H1 (cell line): Measurements from ENCODE around the gene BCAS1. TPM values are rescaled to one million over a fixed set of nuclear protein-coding genes. Genes with fewer than 3 reads are reported as not detected.

Source experiments
- CTCF ChIA-PET: fragments of 300-600 bp; sonication (Branson Sonifier 250); formaldehyde crosslinking; loops from one replicate; lab custom pipeline; 2021; ENCODE audit not compliant: partially characterized antibody; lab: Charles Lee
- POLR2A ChIA-PET: fragments of 300-600 bp; sonication (Branson Sonifier 250); formaldehyde crosslinking; loops from one replicate; lab custom pipeline; 2021; ENCODE audit warnings: inconsistent platforms; ENCODE audit not compliant: partially characterized antibody; lab: Charles Lee
- DNase-seq, 2 experiments: peaks; one replicate each; pipeline versions ENCODE4 v3.0.0 to v3.0.0-alpha.2; 2010 to 2022; ENCODE audit warnings: low spot score in 2 of 2, low read depth in 1 of 2, mixed read lengths in 1 of 2
- FAIRE-seq: peaks from 2 replicates; lab custom pipeline; 2011; peaks lifted over from hg19 to GRCh38; lab: Jason Lieb, UNC
- H2AFZ ChIP-seq: 2 replicates; pipeline ENCODE4 v1.8.1; 2012; ENCODE audit warnings: low read length, inconsistent platforms
- H2AK5ac ChIP-seq: 2 replicates; pipeline ENCODE4 v1.6.1; 2013; ENCODE audit warnings: low read depth, low read length
- H2BK120ac ChIP-seq: replicated peaks from 2 replicates; pipeline ENCODE3; 2013; ENCODE audit warnings: low read depth, low read length, inconsistent platforms
- H2BK12ac ChIP-seq: 2 replicates; pipeline ENCODE4 v1.6.1; 2013; ENCODE audit warnings: low read depth, low read length
- H2BK15ac ChIP-seq: 2 replicates; pipeline ENCODE4 v1.6.1; 2013; ENCODE audit warnings: low read length
- H2BK20ac ChIP-seq: 2 replicates; pipeline ENCODE4 v1.6.1; 2013; ENCODE audit warnings: low read length
- H2BK5ac ChIP-seq: 2 replicates; pipeline ENCODE4 v1.6.1; 2013; ENCODE audit warnings: low read depth, low read length
- H3K14ac ChIP-seq: 2 replicates; pipeline ENCODE4 v1.6.1; 2013; ENCODE audit warnings: inconsistent platforms; ENCODE audit not compliant: insufficient read length
- H3K18ac ChIP-seq: 2 replicates; pipeline ENCODE4 v1.6.1; 2013; ENCODE audit warnings: low read length; ENCODE audit errors: extremely low read depth
- H3K23ac ChIP-seq: 2 replicates; pipeline ENCODE4 v1.6.1; 2013; ENCODE audit warnings: inconsistent platforms; ENCODE audit not compliant: insufficient read length
- H3K23me2 ChIP-seq: 2 replicates; pipeline ENCODE4 v1.6.1; 2013; ENCODE audit warnings: low read depth, low read length
- H3K27ac ChIP-seq: 2 replicates; pipeline ENCODE4 v1.6.1; 2011; ENCODE audit warnings: low read depth, low read length, inconsistent platforms
- H3K27me3 ChIP-seq, 4 experiments: replicated peaks in 1 of 4; 1 replicate in 1 of 4; 2 replicates in 3 of 4; pipeline versions ENCODE4 v1.6.1 to v1.8.1; 2011 to 2013; ENCODE audit warnings: low read length in 3 of 4, mild to moderate bottlenecking in 3 of 4, inconsistent platforms in 2 of 4, mixed read lengths in 2 of 4, moderate library complexity in 1 of 4; ENCODE audit not compliant: control insufficient read depth in 3 of 4, insufficient read depth in 3 of 4; ENCODE audit errors: extremely low read depth in 1 of 4
- H3K36me3 ChIP-seq, 4 experiments: 2 replicates each; pipeline versions ENCODE4 v1.6.1 to v1.8.1; 2011 to 2013; ENCODE audit warnings: mild to moderate bottlenecking in 4 of 4, low read length in 3 of 4, moderate library complexity in 2 of 4, control low read depth in 1 of 4, inconsistent platforms in 1 of 4; ENCODE audit not compliant: insufficient read depth in 4 of 4, control insufficient read depth in 2 of 4
- H3K4ac ChIP-seq: replicated peaks from 2 replicates; pipeline ENCODE3; 2013; ENCODE audit warnings: low read length, low read depth, mixed read lengths, inconsistent platforms; ENCODE audit not compliant: insufficient read length
- H3K4me1 ChIP-seq, 4 experiments: replicated peaks in 1 of 4; 1 replicate in 1 of 4; 2 replicates in 3 of 4; pipeline versions ENCODE4 v1.6.1 to v1.8.1; 2011 to 2013; ENCODE audit warnings: low read length in 3 of 4, inconsistent platforms in 2 of 4, mixed read lengths in 1 of 4; ENCODE audit not compliant: insufficient read depth in 4 of 4, control insufficient read depth in 3 of 4
- H3K4me2 ChIP-seq, 2 experiments: 2 replicates each; pipeline versions ENCODE4 v1.6.1 to v1.8.1; 2011 to 2013; ENCODE audit warnings: low read depth in 2 of 2, low read length in 2 of 2, control low read depth in 1 of 2, inconsistent platforms in 1 of 2, mild to moderate bottlenecking in 1 of 2; ENCODE audit not compliant: insufficient read depth in 1 of 2
- H3K4me3 ChIP-seq, 4 experiments: fragments of 200-600, 300-600 bp in 1 of 4; sonication (generic), shearing (Covaris generic), sonication (Bioruptor Twin) in 1 of 4; 2 replicates each; pipeline versions ENCODE4 v1.5.1 to v1.8.1; 2011 to 2016; ENCODE audit warnings: low read length in 4 of 4, low read depth in 3 of 4, control low read depth in 2 of 4, inconsistent platforms in 2 of 4, mild to moderate bottlenecking in 2 of 4, mixed read lengths in 1 of 4, moderate library complexity in 1 of 4; ENCODE audit not compliant: insufficient read depth in 2 of 4; ENCODE audit errors: extremely low read depth in 1 of 4
- H3K56ac ChIP-seq: replicated peaks from 2 replicates; pipeline ENCODE3; 2013; ENCODE audit warnings: low read depth, mild to moderate bottlenecking, mixed read lengths, low read length, inconsistent platforms; ENCODE audit not compliant: insufficient read length
- H3K79me1 ChIP-seq: 2 replicates; pipeline ENCODE4 v1.6.1; 2013; ENCODE audit warnings: low read depth, low read length, control low read depth
- H3K79me2 ChIP-seq, 2 experiments: 2 replicates each; pipeline versions ENCODE4 v1.6.1 to v1.8.1; 2012 to 2013; ENCODE audit warnings: low read length in 2 of 2, mild to moderate bottlenecking in 2 of 2, inconsistent platforms in 1 of 2; ENCODE audit not compliant: insufficient read depth in 2 of 2, control insufficient read depth in 1 of 2
- H3K9ac ChIP-seq, 4 experiments: replicated peaks in 1 of 4; 1 replicate in 1 of 4; 2 replicates in 3 of 4; pipeline versions ENCODE4 v1.6.1 to v1.8.1; 2011 to 2013; ENCODE audit warnings: low read depth in 3 of 4, low read length in 3 of 4, control low read depth in 2 of 4, mild to moderate bottlenecking in 2 of 4, moderate library complexity in 2 of 4, inconsistent platforms in 1 of 4; ENCODE audit errors: extremely low read depth in 1 of 4
- H3K9me3 ChIP-seq, 2 experiments: 2 replicates each; pipeline versions ENCODE4 v1.6.1 to v1.8.1; 2012 to 2013; ENCODE audit warnings: mild to moderate bottlenecking in 2 of 2, moderate library complexity in 2 of 2, control low read depth in 1 of 2, inconsistent platforms in 1 of 2, low read depth in 1 of 2, low read length in 1 of 2, mixed read lengths in 1 of 2; ENCODE audit not compliant: insufficient read depth in 2 of 2
- H4K20me1 ChIP-seq, 2 experiments: replicated peaks in 1 of 2; 2 replicates each; pipeline versions ENCODE3 to v1.8.1; 2011 to 2013; ENCODE audit warnings: inconsistent platforms in 2 of 2, low read length in 2 of 2, mild to moderate bottlenecking in 1 of 2; ENCODE audit not compliant: insufficient read depth in 2 of 2, control insufficient read depth in 1 of 2
- H4K5ac ChIP-seq: 2 replicates; pipeline ENCODE4 v1.6.1; 2013; ENCODE audit warnings: low read length, low read depth, mixed read lengths, inconsistent platforms; ENCODE audit not compliant: insufficient read length
- H4K8ac ChIP-seq: 2 replicates; pipeline ENCODE4 v1.8.0; 2013; ENCODE audit warnings: mild to moderate bottlenecking, moderate library complexity, low read length, inconsistent platforms; ENCODE audit not compliant: insufficient read depth; ENCODE audit errors: extremely low read depth
- H4K91ac ChIP-seq: replicated peaks from 2 replicates; pipeline ENCODE3; 2013; ENCODE audit warnings: low read length, mixed read lengths, inconsistent platforms; ENCODE audit not compliant: insufficient read length
- ASH2L ChIP-seq: fragments of 200-600, 300-600 bp; sonication (generic); IDR thresholded peaks from one replicate; pipeline ENCODE4 v1.7.1; 2017; ENCODE audit warnings: low read length
- BACH1 ChIP-seq: IDR thresholded peaks from 2 replicates; pipeline ENCODE4 v1.6.1; 2012; ENCODE audit warnings: low read length, improper control_type of control experiment
- CBX8 ChIP-seq: fragments of 300-800, 300-1000 bp; sonication (generic); IDR thresholded peaks from 2 replicates; pipeline ENCODE4 v1.7.1; 2016; ENCODE audit warnings: low read depth, low read length, borderline replicate concordance
- CTBP2 ChIP-seq: IDR thresholded peaks from 2 replicates; pipeline ENCODE4 v1.7.0; 2011; ENCODE audit warnings: borderline replicate concordance, mild to moderate bottlenecking, moderate library complexity, mixed read lengths, low read length; ENCODE audit not compliant: insufficient read depth, insufficient read length
- KDM1A ChIP-seq: fragments of 200-600, 300-600 bp; sonication (generic); IDR thresholded peaks from 2 replicates; pipeline ENCODE4 v1.7.1; 2016; ENCODE audit warnings: mild to moderate bottlenecking, low read length, borderline replicate concordance
- KDM5A ChIP-seq: fragments of 200-600 bp; IDR thresholded peaks from 2 replicates; pipeline ENCODE4 v1.7.1; 2012; ENCODE audit warnings: mild to moderate bottlenecking, low read length, inconsistent platforms, mixed read lengths
- RAD21 ChIP-seq, 2 experiments: IDR thresholded peaks in 1 of 2; conservative IDR thresholded peaks in 1 of 2; 2 replicates each; pipeline ENCODE4 v1.6.1; 2011; ENCODE audit warnings: low read depth in 2 of 2, low read length in 2 of 2, improper control_type of control experiment in 1 of 2, inconsistent platforms in 1 of 2, mild to moderate bottlenecking in 1 of 2, moderate library complexity in 1 of 2
- RBBP5 ChIP-seq: IDR thresholded peaks from 2 replicates; pipeline ENCODE4 v1.7.1; 2012; ENCODE audit warnings: low read depth, mild to moderate bottlenecking, inconsistent platforms, low read length, moderate library complexity, borderline replicate concordance
- RFX5 ChIP-seq: IDR thresholded peaks from 2 replicates; pipeline ENCODE4 v1.6.1; 2011; ENCODE audit warnings: low read depth, low read length, improper control_type of control experiment, borderline replicate concordance
- RNF2 ChIP-seq: fragments of 200-900, 300-1000 bp; sonication (generic); IDR thresholded peaks from 2 replicates; pipeline ENCODE4 v1.7.1; 2016; ENCODE audit warnings: borderline replicate concordance, low read depth, mild to moderate bottlenecking, antibody characterized with exemption, low read length; ENCODE audit not compliant: poor library complexity, severe bottlenecking; ENCODE audit errors: missing control alignments
- SIN3A ChIP-seq, 2 experiments: IDR thresholded peaks in 1 of 2; conservative IDR thresholded peaks in 1 of 2; 2 replicates each; pipeline ENCODE4 v1.6.1; 2011 to 2012; ENCODE audit warnings: low read length in 2 of 2, improper control_type of control experiment in 1 of 2, low read depth in 1 of 2, mild to moderate bottlenecking in 1 of 2
- TBP ChIP-seq: IDR thresholded peaks from 2 replicates; pipeline ENCODE4 v1.6.1; 2011; ENCODE audit warnings: low read depth, low read length, improper control_type of control experiment
- TEAD4 ChIP-seq: IDR thresholded peaks from 2 replicates; pipeline ENCODE4 v1.6.1; 2012; ENCODE audit warnings: low read depth, low read length, inconsistent platforms, mixed read lengths
- WGBS, 2 experiments: shearing (Covaris generic) in 1 of 2; methylation state at CpG; one replicate each; pipeline versions ENCODE4 v1.1.6 to v1.1.7; 2013 to 2015; ENCODE audit warnings: low lambda C conversion rate in 2 of 2, mixed read lengths in 2 of 2, inconsistent platforms in 1 of 2, low coverage in 1 of 2, missing lambda C conversion rate in 1 of 2; ENCODE audit not compliant: insufficient replicate concordance in 2 of 2, insufficient coverage in 1 of 2, insufficient read length in 1 of 2; ENCODE audit errors: extremely low coverage in 1 of 2, missing lambda C conversion rate in 1 of 2; 5-methylcytosine and 5-hydroxymethylcytosine counted together
- polyA plus RNA-seq, 7 experiments: library from polyadenylated mRNA; depleted of rRNA in 3 of 7; stranded (reverse) in 5 of 7; unstranded in 2 of 7; fragments of >200 nt in 5 of 7; fragments of 200-250 nt in 2 of 7; gene quantifications; 1 replicate in 5 of 7; 2 replicates in 1 of 7; 4 replicates in 1 of 7; pipeline versions ENCODE4 v1.2.1 to v1.2.3, GENCODE V29; 2011 to 2013; ENCODE audit warnings: missing spikeins in 2 of 7, mixed read lengths in 2 of 7
- total RNA-seq: library from RNA; stranded (reverse); fragmentation: NEBNext Ultra II Directional; extraction: Animal tissue kit (Norgen Biotek cat#: 25700); gene quantifications from 2 replicates; pipeline ENCODE4 v1.2.1, GENCODE V29; 2021

BCAS1 gene
- total and polyA plus RNA-seq, 2 of the 8 experiments (the other 6 are each of a cell fraction or from before 2014, with no cell fraction given): 0.06 to 0.19 TPM

DNA sequence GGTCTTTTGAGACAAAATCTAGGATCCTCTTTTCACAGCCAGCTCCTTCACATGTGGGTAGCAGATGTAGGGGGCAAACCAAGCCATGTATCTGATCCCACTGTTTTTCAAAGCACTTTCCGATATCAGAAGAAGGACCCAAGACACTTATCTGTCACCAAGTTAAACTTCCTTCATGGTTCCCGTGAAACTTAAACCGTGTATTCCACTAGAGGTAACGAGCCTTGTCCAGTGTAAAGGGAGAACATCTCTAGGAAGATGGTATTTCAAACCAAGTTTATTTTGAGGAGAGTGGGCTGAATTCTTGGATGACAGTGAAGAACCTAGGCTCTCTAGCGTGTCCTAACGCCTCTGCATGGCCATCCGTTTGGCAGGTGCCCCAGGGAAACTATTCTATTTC lies 76.3 kb downstream of the BCAS1 start:
- WGBS, 2 experiments: 93% methylated on average over 7 of the region's 7 CpGs; no CpG with 5 or more reads in 1 of the 2 experiments
- no peak overlapping the region for H4K91ac ChIP-seq
- no peak overlapping the region for H4K8ac ChIP-seq
- H2AK5ac ChIP-seq: no peak overlapping the region
- no peak overlapping the region for H3K23ac ChIP-seq
- FAIRE-seq (no peak), DNase-seq (no peak)
- H4K5ac ChIP-seq: no peak overlapping the region
- no peaks in the 10 kb centered on the region for H4K20me1 ChIP-seq
- H3K27ac ChIP-seq: no peak overlapping the region
- H2BK12ac ChIP-seq: no peak overlapping the region
- H2BK120ac ChIP-seq: no peak overlapping the region
- POLR2A ChIA-PET: no interaction called here
- no peak overlapping the region for H3K4me2 ChIP-seq
- no peak overlapping the region for H3K56ac ChIP-seq
- H2BK5ac ChIP-seq: no peak overlapping the region
- no peak overlapping the region for H3K4me3 ChIP-seq
- no peaks in the 10 kb centered on the region for H3K23me2 ChIP-seq
- H3K9me3 ChIP-seq: no peaks in the 10 kb centered on the region
- H3K36me3 ChIP-seq: no peaks in the 10 kb centered on the region
- no peak overlapping the region for H2BK20ac ChIP-seq
- no peak overlapping the region for H2AFZ ChIP-seq
- H2BK15ac ChIP-seq: no peak overlapping the region
- H3K4ac ChIP-seq: no peak overlapping the region
- H3K18ac ChIP-seq: no peak overlapping the region
- H3K9ac ChIP-seq: no peak overlapping the region
- H3K14ac ChIP-seq: no peak overlapping the region
- CTCF ChIA-PET: interaction anchor here (1.2 kb wide), 1 partner anchor 109 kb away, joined by 3 read pairs; no protein-coding TSS in a partner anchor
- no peaks in the 10 kb centered on the region for H3K27me3 ChIP-seq
- no peaks in the 10 kb centered on the region for H3K79me1 ChIP-seq
- H3K4me1 ChIP-seq: no peaks in the 10 kb centered on the region; a peak in 2 of 7 replicates
- H3K79me2 ChIP-seq: no peaks in the 10 kb centered on the region
- TF ChIP-seq KDM5A: no peak
- TF ChIP-seq TEAD4: no peak
- no peak for TF ChIP-seq BACH1
- no peak for TF ChIP-seq RAD21 (IDR thresholded peaks at IDR 0.05 in 1 of 2, conservative IDR thresholded peaks at IDR 0.05 in 1 of 2; ENCODE audit: low read depth in 2 of 2, low read length in 2 of 2)
- TF ChIP-seq TBP: no peak
- no peak for TF ChIP-seq CBX8
- TF ChIP-seq KDM1A: no peak
- no peak for TF ChIP-seq CTBP2
- no peak for TF ChIP-seq SIN3A (conservative IDR thresholded peaks at IDR 0.05 in 1 of 2, IDR thresholded peaks at IDR 0.05 in 1 of 2; ENCODE audit: low read depth in 1 of 2, low read length in 2 of 2)
- no peak for TF ChIP-seq RNF2
- TF ChIP-seq ASH2L: no peak
- no peak for TF ChIP-seq RBBP5
- TF ChIP-seq RFX5: no peak
